HepG2 (cell line): ENCODE data around the gene MIEF1. TPM values are rescaled to one million over a fixed set of nuclear protein-coding genes. Genes with fewer than 3 reads are reported as not detected.
A peak's percentile ranks its signal among the peaks of the same experiment; 100 is the strongest.

ENCODE experiments used
- ARNT ChIP-seq: fragments of 450-650 bp; IDR thresholded peaks from 2 replicates; pipeline ENCODE4 v1.6.1; 2017
- ATF1 ChIP-seq: IDR thresholded peaks from 2 replicates; pipeline ENCODE4 v1.6.1; 2016; ENCODE audit warnings: mild to moderate bottlenecking, control low read depth
- FOSL2 ChIP-seq: sonication (generic); formaldehyde crosslinking; IDR thresholded peaks from 2 replicates; pipeline ENCODE4 v1.4.0; 2020; ENCODE audit warnings: missing genetic modification reagents
- GATAD1 ChIP-seq: IDR thresholded peaks from 2 replicates; pipeline ENCODE4 v1.6.1; 2016; ENCODE audit warnings: missing genetic modification reagents, missing compliant biosample characterization
- KAT8 ChIP-seq: IDR thresholded peaks from 2 replicates; pipeline ENCODE4 v1.6.1; 2016; ENCODE audit warnings: missing genetic modification reagents, missing compliant biosample characterization
- LCORL ChIP-seq, 2 experiments: fragments of 450-650 bp in 1 of 2; sonication (generic) in 1 of 2; formaldehyde crosslinking in 1 of 2; IDR thresholded peaks; 2 replicates each; pipeline versions ENCODE4 v1.5.0 to v1.6.1; 2017 to 2020; ENCODE audit warnings: antibody characterized with exemption in 1 of 2, missing genetic modification reagents in 1 of 2
- MIER3 ChIP-seq: IDR thresholded peaks from 2 replicates; pipeline ENCODE4 v1.6.1; 2016; ENCODE audit warnings: missing compliant biosample characterization, borderline replicate concordance
- MXI1 ChIP-seq: IDR thresholded peaks from 3 replicates; pipeline ENCODE4 v1.6.1; 2012; ENCODE audit warnings: low read depth, low read length, inconsistent platforms, borderline replicate concordance
- NFKBIZ ChIP-seq: IDR thresholded peaks from 2 replicates; pipeline ENCODE4 v1.6.1; 2018; ENCODE audit warnings: missing genetic modification reagents, missing compliant biosample characterization
- PHF8 ChIP-seq: sonication (generic); formaldehyde crosslinking; IDR thresholded peaks from 2 replicates; pipeline ENCODE4 v1.5.0; 2020; ENCODE audit warnings: missing genetic modification reagents
- RXRA ChIP-seq: sonication (generic); formaldehyde crosslinking; IDR thresholded peaks from 2 replicates; pipeline ENCODE4 v1.5.1; 2020; ENCODE audit warnings: missing genetic modification reagents
- SOX6 ChIP-seq, 2 experiments: fragments of 450-650 bp in 1 of 2; sonication (generic) in 1 of 2; formaldehyde crosslinking in 1 of 2; IDR thresholded peaks; 2 replicates each; pipeline versions ENCODE4 v1.4.0 to v1.6.1; 2017 to 2020; ENCODE audit warnings: antibody characterized with exemption in 1 of 2, mild to moderate bottlenecking in 1 of 2, missing genetic modification reagents in 1 of 2
- STAG1 ChIP-seq: sonication (generic); formaldehyde crosslinking; IDR thresholded peaks from 2 replicates; pipeline ENCODE4 v1.4.0; 2020; ENCODE audit warnings: missing genetic modification reagents
- TARDBP ChIP-seq: sonication (generic); formaldehyde crosslinking; IDR thresholded peaks from 2 replicates; pipeline ENCODE4 v1.8.0; 2022; ENCODE audit warnings: mild to moderate bottlenecking, missing genetic modification reagents
- ZNF34 ChIP-seq: sonication (generic); formaldehyde crosslinking; IDR thresholded peaks from 2 replicates; pipeline ENCODE4 v1.4.0; 2020; ENCODE audit warnings: mild to moderate bottlenecking, missing genetic modification reagents, borderline replicate concordance
- ZNF460 ChIP-seq: sonication (generic); formaldehyde crosslinking; IDR thresholded peaks from 2 replicates; pipeline ENCODE4 v1.5.1; 2020; ENCODE audit warnings: missing genetic modification reagents, mild to moderate bottlenecking, borderline replicate concordance
- ZNF552 ChIP-seq: sonication (generic); formaldehyde crosslinking; IDR thresholded peaks from 2 replicates; pipeline ENCODE4 v1.9.0; 2022; ENCODE audit warnings: missing genetic modification reagents, mild to moderate bottlenecking, borderline replicate concordance
- ZNF567 ChIP-seq: sonication (generic); formaldehyde crosslinking; IDR thresholded peaks from 2 replicates; pipeline ENCODE4 v1.8.1; 2023; ENCODE audit warnings: mild to moderate bottlenecking, missing genetic modification reagents, borderline replicate concordance
- ZNF616 ChIP-seq: sonication (generic); formaldehyde crosslinking; IDR thresholded peaks from 2 replicates; pipeline ENCODE4 v1.5.0; 2020; ENCODE audit warnings: low read depth, mild to moderate bottlenecking, missing genetic modification reagents
- ZNF709 ChIP-seq: sonication (generic); formaldehyde crosslinking; IDR thresholded peaks from 2 replicates; pipeline ENCODE4 v1.5.0; 2020; ENCODE audit warnings: mild to moderate bottlenecking, missing genetic modification reagents
- ZSCAN21 ChIP-seq: sonication (generic); formaldehyde crosslinking; IDR thresholded peaks from 2 replicates; pipeline ENCODE4 v1.8.0; 2022; ENCODE audit warnings: mild to moderate bottlenecking, missing genetic modification reagents, moderate library complexity, borderline replicate concordance
- polyA plus RNA-seq, 8 experiments: library from polyadenylated mRNA; depleted of rRNA in 3 of 8; stranded (reverse) in 7 of 8; unstranded in 1 of 8; fragments of >200 nt; fragmentation: Illumina TruSeq in 4 of 8; extraction: Trizol in 4 of 8; gene quantifications; 2 replicates each; pipeline versions ENCODE4 v1.2.1 to v1.2.3, GENCODE V29; 2011 to 2016; ENCODE audit warnings: low read depth in 4 of 8, missing spikeins in 1 of 8, mixed read lengths in 1 of 8; ENCODE audit not compliant: insufficient read depth in 1 of 8
- total RNA-seq, 5 experiments: library from RNA; depleted of rRNA; stranded (reverse); fragments of >200 nt; fragmentation: Illumina TruSeq; extraction: Trizol; gene quantifications; 2 replicates each; pipeline ENCODE4 v1.2.3, GENCODE V29; 2016; ENCODE audit warnings: low read depth in 1 of 5
- TF ChIP-seq, protein P1 (sequence below): sonication (generic); formaldehyde crosslinking; IDR thresholded peaks from 2 replicates; pipeline ENCODE4 v1.4.0; 2020; ENCODE audit warnings: mild to moderate bottlenecking, missing genetic modification reagents
- TF ChIP-seq, protein P2 (sequence below): fragments of 450-650 bp; IDR thresholded peaks from 2 replicates; pipeline ENCODE4 v1.6.1; 2017
- TF ChIP-seq, protein P3 (sequence below): sonication (generic); formaldehyde crosslinking; IDR thresholded peaks from 2 replicates; pipeline ENCODE4 v1.4.0; 2020; ENCODE audit warnings: missing genetic modification reagents

The MIEF1 gene
- total and polyA plus RNA-seq, 2 of the 13 experiments (the other 11 are each of a cell fraction or from before 2014, with no cell fraction given) = 21.7 to 34.8 TPM

DNA sequence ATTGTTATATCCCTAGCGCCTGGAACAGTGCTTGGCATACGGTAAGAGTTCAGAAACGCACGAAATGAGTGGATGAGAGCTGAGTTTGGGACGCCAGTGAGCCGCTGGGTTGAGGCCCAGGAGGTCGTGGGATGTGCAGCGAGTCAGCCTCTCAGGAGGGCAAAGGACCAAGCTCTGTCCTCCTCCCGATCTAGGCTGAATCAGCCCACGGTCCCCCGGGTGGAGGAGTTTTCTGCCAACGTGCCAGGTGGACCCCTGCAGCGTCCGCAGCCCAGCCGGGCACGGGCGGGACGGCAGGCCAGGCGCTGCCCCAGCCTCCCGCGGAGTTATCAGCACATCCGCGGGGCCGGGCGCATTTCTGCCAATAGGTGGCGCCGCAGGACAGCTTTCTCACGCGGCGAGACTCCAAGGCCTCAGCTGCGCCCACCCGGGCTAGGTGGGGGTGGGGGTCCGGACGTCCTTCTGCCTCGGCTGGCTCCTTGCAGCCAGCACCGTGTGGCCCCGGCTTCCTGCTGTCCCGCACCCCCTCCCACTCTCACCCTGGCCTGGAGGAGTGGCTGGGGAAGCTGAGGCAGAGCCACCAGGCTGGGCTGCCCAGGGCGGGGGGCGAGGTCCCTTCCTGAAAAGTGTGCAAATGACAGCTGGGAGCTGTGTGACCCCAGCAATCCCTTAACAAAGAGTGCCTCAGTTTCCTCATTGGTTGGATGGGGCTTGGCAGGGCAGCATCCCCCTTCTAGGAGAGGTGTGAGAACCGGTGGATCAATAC lies 32.7 kb downstream of the MIEF1 start (continued):
- no peak for TF ChIP-seq SOX6 (IDR thresholded peaks at IDR 0.05)
- 0 out of 2 replicates have a peak, but pooled peaks have one; percentile 23 for TF ChIP-seq SOX6 (CRISPR knock-in tag; IDR thresholded peaks at IDR 0.05)
- TF ChIP-seq NFKBIZ = no peak
- TF ChIP-seq PHF8 (CRISPR knock-in tag) = 0 out of 2 replicates have a peak, but pooled peaks have one; percentile 40
- TF ChIP-seq MIER3 = peak; percentile 45; the same call in 1 of the 2 replicates
- TF ChIP-seq ARNT = no peak
- 0 out of 2 replicates have a peak, but pooled peaks have one; percentile 68 for TF ChIP-seq ZNF616
- TF ChIP-seq GATAD1 (CRISPR knock-in tag) = peak; percentile 53
- TF ChIP-seq ZNF567 (CRISPR knock-in tag) = no peak
- TF ChIP-seq STAG1 (CRISPR knock-in tag) = peak; percentile 89
- TF ChIP-seq, protein P1, sequence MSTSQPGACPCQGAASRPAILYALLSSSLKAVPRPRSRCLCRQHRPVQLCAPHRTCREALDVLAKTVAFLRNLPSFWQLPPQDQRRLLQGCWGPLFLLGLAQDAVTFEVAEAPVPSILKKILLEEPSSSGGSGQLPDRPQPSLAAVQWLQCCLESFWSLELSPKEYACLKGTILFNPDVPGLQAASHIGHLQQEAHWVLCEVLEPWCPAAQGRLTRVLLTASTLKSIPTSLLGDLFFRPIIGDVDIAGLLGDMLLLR (CRISPR knock-in tag) = no peak
- 0 out of 2 replicates have a peak, but pooled peaks have one; percentile 70 for TF ChIP-seq ZNF34 (CRISPR knock-in tag)
- TF ChIP-seq, protein P2, sequence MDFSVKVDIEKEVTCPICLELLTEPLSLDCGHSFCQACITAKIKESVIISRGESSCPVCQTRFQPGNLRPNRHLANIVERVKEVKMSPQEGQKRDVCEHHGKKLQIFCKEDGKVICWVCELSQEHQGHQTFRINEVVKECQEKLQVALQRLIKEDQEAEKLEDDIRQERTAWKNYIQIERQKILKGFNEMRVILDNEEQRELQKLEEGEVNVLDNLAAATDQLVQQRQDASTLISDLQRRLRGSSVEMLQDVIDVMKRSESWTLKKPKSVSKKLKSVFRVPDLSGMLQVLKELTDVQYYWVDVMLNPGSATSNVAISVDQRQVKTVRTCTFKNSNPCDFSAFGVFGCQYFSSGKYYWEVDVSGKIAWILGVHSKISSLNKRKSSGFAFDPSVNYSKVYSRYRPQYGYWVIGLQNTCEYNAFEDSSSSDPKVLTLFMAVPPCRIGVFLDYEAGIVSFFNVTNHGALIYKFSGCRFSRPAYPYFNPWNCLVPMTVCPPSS = no peak
- TF ChIP-seq, protein P3, sequence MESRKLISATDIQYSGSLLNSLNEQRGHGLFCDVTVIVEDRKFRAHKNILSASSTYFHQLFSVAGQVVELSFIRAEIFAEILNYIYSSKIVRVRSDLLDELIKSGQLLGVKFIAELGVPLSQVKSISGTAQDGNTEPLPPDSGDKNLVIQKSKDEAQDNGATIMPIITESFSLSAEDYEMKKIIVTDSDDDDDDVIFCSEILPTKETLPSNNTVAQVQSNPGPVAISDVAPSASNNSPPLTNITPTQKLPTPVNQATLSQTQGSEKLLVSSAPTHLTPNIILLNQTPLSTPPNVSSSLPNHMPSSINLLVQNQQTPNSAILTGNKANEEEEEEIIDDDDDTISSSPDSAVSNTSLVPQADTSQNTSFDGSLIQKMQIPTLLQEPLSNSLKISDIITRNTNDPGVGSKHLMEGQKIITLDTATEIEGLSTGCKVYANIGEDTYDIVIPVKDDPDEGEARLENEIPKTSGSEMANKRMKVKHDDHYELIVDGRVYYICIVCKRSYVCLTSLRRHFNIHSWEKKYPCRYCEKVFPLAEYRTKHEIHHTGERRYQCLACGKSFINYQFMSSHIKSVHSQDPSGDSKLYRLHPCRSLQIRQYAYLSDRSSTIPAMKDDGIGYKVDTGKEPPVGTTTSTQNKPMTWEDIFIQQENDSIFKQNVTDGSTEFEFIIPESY = 0 out of 2 replicates have a peak, but pooled peaks have one; percentile 43
- TF ChIP-seq ZSCAN21 (CRISPR knock-in tag) = no peak; the same call in 1 of the 2 replicates
- TF ChIP-seq MXI1 = peak; percentile 28; the same call in 1 of the 3 replicates
- 0 out of 2 replicates have a peak, but pooled peaks have one; percentile 30 for TF ChIP-seq RXRA (CRISPR knock-in tag)
- 0 out of 2 replicates have a peak, but pooled peaks have one; percentile 26 for TF ChIP-seq KAT8 (CRISPR knock-in tag)
- 0 out of 2 replicates have a peak, but pooled peaks have one; percentile 67 for TF ChIP-seq ZNF709 (CRISPR knock-in tag)
- peak; percentile 26; the same call in 1 of the 2 replicates for TF ChIP-seq FOSL2
- TF ChIP-seq ZNF460 (CRISPR knock-in tag) = no peak
- no peak for TF ChIP-seq LCORL (IDR thresholded peaks at IDR 0.05)
- peak; percentile 39; the same call in 1 of the 2 replicates for TF ChIP-seq LCORL (CRISPR knock-in tag; IDR thresholded peaks at IDR 0.05)
- TF ChIP-seq ATF1 (CRISPR knock-in tag) = no peak
- TF ChIP-seq TARDBP (CRISPR knock-in tag) = 0 out of 2 replicates have a peak, but pooled peaks have one; percentile 19
- no peak for TF ChIP-seq ZNF552 (CRISPR knock-in tag)
